K562 (cell line): ENCODE measurements around the gene OTOG. TPM values are rescaled to one million over a fixed set of nuclear protein-coding genes. Genes with fewer than 3 reads are reported as not detected.
A peak's percentile ranks its signal among the peaks of the same experiment; 100 is the strongest.

Source experiments
- ATF1 ChIP-seq, 2 experiments: fragments of 450-650 bp in 1 of 2; IDR thresholded peaks; 2 replicates each; pipeline ENCODE4 v1.6.1; 2016; ENCODE audit warnings: missing compliant biosample characterization in 1 of 2, missing genetic modification characterization in 1 of 2
- CBFB ChIP-seq: sonication (generic); formaldehyde crosslinking; IDR thresholded peaks from 2 replicates; pipeline ENCODE4 v1.4.0; 2020; ENCODE audit warnings: mild to moderate bottlenecking, missing genetic modification reagents
- HDAC3 ChIP-seq: fragments of 450-650 bp; IDR thresholded peaks from 2 replicates; pipeline ENCODE4 v1.6.1; 2018; ENCODE audit warnings: borderline replicate concordance, mild to moderate bottlenecking, moderate library complexity; ENCODE audit not compliant: partially characterized antibody
- HDAC8 ChIP-seq: fragments of 450-650 bp; IDR thresholded peaks from 2 replicates; pipeline ENCODE4 v1.6.1; 2016; ENCODE audit warnings: mild to moderate bottlenecking, missing genetic modification characterization, moderate library complexity, missing compliant biosample characterization
- HSF4 ChIP-seq: fragments of 250-450 bp; sonication (Bioruptor Pico); IDR thresholded peaks from 2 replicates; pipeline ENCODE4 v2.1.2; 2022; ENCODE audit warnings: mild to moderate bottlenecking, moderate library complexity, borderline replicate concordance
- JUND ChIP-seq, 2 experiments: IDR thresholded peaks; 2 replicates in 1 of 2; 3 replicates in 1 of 2; pipeline ENCODE4 v1.6.1; 2011; ENCODE audit warnings: borderline replicate concordance in 2 of 2, low read depth in 2 of 2, low read length in 2 of 2, improper control_type of control experiment in 1 of 2, missing biosample characterization in 1 of 2, missing genetic modification characterization in 1 of 2, missing genetic modification reagents in 1 of 2
- KLF13 ChIP-seq: fragments of 450-650 bp; IDR thresholded peaks from 2 replicates; pipeline ENCODE4 v1.6.1; 2016; ENCODE audit warnings: missing genetic modification characterization, low read depth, mild to moderate bottlenecking, missing compliant biosample characterization, moderate library complexity, borderline replicate concordance
- STAG1 ChIP-seq: sonication (generic); formaldehyde crosslinking; IDR thresholded peaks from 2 replicates; pipeline ENCODE4 v1.5.0; 2020; ENCODE audit warnings: missing genetic modification reagents, borderline replicate concordance
- polyA plus RNA-seq, 8 experiments: library from polyadenylated mRNA; depleted of rRNA in 4 of 8; stranded (reverse) in 5 of 8; unstranded in 3 of 8; fragments of >200 nt; fragmentation: Nextera tagmentation in 2 of 8; fragmentation: Illumina TruSeq in 1 of 8; extraction: Ambion mirVana in 2 of 8; extraction: Trizol in 1 of 8; gene quantifications; 2 replicates each; pipeline versions ENCODE4 v1.2.1 to v1.2.3, GENCODE V29; 2011 to 2014; ENCODE audit warnings: inconsistent platforms in 1 of 8, missing spikeins in 1 of 8
- total RNA-seq, 7 experiments: library from RNA; depleted of rRNA in 6 of 7; stranded (reverse); fragments of >200 nt in 6 of 7; fragmentation: Illumina TruSeq in 2 of 7; extraction: Trizol in 2 of 7; gene quantifications; 2 replicates each; pipeline versions ENCODE4 v1.2.1 to v1.2.3, GENCODE V29; 2011 to 2021; ENCODE audit warnings: low replicate concordance in 1 of 7
- TF ChIP-seq, protein P1 (sequence below): fragments of 250-450 bp; sonication (Bioruptor Pico); IDR thresholded peaks from 2 replicates; pipeline ENCODE4 v1.5.0; 2021; ENCODE audit warnings: mild to moderate bottlenecking, borderline replicate concordance
- TF ChIP-seq, protein P2 (sequence below): sonication (generic); formaldehyde crosslinking; IDR thresholded peaks from 2 replicates; pipeline ENCODE4 v1.8.0; 2023; ENCODE audit warnings: missing genetic modification reagents, mild to moderate bottlenecking, borderline replicate concordance
- TF ChIP-seq, protein P3 (sequence below): fragments of 250-450 bp; sonication (Bioruptor Pico); IDR thresholded peaks from 2 replicates; pipeline ENCODE4 v1.8.0; 2022; ENCODE audit warnings: inconsistent platforms
- TF ChIP-seq, protein P4 (sequence below): fragments of 450-650 bp; IDR thresholded peaks from 2 replicates; pipeline ENCODE4 v1.6.1; 2018; ENCODE audit not compliant: partially characterized antibody

The OTOG gene
- total and polyA plus RNA-seq, 9 of the 15 experiments (the other 6 are each of a cell fraction or from before 2014, with no cell fraction given) = not detected

DNA sequence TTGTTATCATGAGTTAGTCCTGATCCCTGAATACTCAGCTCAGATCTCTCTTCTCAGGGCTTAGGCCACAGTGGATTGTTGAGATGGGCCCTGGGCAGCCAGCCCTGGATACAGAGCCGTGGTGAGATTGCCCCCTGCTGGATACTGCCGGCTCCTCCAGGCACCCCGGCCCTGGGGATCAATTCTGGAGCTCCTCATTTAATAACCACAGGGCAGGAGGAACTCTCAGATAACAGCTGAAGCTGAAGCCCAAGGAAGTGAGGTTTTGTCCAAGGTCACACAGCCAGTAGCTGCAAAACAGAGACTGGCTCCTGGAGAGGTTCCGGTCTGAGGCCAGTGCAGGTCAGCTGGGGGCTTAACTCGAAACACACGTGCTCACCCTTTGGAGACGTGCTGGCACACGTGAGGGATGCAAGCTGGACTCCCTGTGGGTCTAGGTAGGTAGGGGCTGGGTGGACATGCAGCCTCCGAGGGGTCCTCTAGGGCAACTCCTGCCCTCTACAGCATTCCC lies 18.8 kb upstream of the OTOG start (continued):
- TF ChIP-seq, protein P1, sequence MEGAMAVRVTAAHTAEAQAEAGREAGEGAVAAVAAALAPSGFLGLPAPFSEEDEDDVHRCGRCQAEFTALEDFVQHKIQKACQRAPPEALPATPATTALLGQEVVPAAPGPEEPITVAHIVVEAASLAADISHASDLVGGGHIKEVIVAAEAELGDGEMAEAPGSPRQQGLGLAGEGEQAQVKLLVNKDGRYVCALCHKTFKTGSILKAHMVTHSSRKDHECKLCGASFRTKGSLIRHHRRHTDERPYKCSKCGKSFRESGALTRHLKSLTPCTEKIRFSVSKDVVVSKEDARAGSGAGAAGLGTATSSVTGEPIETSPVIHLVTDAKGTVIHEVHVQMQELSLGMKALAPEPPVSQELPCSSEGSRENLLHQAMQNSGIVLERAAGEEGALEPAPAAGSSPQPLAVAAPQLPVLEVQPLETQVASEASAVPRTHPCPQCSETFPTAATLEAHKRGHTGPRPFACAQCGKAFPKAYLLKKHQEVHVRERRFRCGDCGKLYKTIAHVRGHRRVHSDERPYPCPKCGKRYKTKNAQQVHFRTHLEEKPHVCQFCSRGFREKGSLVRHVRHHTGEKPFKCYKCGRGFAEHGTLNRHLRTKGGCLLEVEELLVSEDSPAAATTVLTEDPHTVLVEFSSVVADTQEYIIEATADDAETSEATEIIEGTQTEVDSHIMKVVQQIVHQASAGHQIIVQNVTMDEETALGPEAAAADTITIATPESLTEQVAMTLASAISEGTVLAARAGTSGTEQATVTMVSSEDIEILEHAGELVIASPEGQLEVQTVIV (CRISPR knock-in tag) = no peak
- TF ChIP-seq KLF13 (tag) = no peak
- TF ChIP-seq, protein P2, sequence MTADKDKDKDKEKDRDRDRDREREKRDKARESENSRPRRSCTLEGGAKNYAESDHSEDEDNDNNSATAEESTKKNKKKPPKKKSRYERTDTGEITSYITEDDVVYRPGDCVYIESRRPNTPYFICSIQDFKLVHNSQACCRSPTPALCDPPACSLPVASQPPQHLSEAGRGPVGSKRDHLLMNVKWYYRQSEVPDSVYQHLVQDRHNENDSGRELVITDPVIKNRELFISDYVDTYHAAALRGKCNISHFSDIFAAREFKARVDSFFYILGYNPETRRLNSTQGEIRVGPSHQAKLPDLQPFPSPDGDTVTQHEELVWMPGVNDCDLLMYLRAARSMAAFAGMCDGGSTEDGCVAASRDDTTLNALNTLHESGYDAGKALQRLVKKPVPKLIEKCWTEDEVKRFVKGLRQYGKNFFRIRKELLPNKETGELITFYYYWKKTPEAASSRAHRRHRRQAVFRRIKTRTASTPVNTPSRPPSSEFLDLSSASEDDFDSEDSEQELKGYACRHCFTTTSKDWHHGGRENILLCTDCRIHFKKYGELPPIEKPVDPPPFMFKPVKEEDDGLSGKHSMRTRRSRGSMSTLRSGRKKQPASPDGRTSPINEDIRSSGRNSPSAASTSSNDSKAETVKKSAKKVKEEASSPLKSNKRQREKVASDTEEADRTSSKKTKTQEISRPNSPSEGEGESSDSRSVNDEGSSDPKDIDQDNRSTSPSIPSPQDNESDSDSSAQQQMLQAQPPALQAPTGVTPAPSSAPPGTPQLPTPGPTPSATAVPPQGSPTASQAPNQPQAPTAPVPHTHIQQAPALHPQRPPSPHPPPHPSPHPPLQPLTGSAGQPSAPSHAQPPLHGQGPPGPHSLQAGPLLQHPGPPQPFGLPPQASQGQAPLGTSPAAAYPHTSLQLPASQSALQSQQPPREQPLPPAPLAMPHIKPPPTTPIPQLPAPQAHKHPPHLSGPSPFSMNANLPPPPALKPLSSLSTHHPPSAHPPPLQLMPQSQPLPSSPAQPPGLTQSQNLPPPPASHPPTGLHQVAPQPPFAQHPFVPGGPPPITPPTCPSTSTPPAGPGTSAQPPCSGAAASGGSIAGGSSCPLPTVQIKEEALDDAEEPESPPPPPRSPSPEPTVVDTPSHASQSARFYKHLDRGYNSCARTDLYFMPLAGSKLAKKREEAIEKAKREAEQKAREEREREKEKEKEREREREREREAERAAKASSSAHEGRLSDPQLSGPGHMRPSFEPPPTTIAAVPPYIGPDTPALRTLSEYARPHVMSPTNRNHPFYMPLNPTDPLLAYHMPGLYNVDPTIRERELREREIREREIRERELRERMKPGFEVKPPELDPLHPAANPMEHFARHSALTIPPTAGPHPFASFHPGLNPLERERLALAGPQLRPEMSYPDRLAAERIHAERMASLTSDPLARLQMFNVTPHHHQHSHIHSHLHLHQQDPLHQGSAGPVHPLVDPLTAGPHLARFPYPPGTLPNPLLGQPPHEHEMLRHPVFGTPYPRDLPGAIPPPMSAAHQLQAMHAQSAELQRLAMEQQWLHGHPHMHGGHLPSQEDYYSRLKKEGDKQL (CRISPR knock-in tag) = no peak
- no peak for TF ChIP-seq ATF1 (CRISPR knock-in tag; IDR thresholded peaks at IDR 0.05)
- TF ChIP-seq ATF1 (tag; IDR thresholded peaks at IDR 0.05) = no peak
- TF ChIP-seq, protein P3, sequence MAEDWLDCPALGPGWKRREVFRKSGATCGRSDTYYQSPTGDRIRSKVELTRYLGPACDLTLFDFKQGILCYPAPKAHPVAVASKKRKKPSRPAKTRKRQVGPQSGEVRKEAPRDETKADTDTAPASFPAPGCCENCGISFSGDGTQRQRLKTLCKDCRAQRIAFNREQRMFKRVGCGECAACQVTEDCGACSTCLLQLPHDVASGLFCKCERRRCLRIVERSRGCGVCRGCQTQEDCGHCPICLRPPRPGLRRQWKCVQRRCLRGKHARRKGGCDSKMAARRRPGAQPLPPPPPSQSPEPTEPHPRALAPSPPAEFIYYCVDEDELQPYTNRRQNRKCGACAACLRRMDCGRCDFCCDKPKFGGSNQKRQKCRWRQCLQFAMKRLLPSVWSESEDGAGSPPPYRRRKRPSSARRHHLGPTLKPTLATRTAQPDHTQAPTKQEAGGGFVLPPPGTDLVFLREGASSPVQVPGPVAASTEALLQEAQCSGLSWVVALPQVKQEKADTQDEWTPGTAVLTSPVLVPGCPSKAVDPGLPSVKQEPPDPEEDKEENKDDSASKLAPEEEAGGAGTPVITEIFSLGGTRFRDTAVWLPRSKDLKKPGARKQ (CRISPR knock-in tag) = no peak
- peak; percentile 57; the same call in 1 of the 2 replicates for TF ChIP-seq STAG1
- 0 out of 2 replicates have a peak, but pooled peaks have one; percentile 40 for TF ChIP-seq CBFB (CRISPR knock-in tag)
- no peak for TF ChIP-seq HSF4
- TF ChIP-seq, protein P4, sequence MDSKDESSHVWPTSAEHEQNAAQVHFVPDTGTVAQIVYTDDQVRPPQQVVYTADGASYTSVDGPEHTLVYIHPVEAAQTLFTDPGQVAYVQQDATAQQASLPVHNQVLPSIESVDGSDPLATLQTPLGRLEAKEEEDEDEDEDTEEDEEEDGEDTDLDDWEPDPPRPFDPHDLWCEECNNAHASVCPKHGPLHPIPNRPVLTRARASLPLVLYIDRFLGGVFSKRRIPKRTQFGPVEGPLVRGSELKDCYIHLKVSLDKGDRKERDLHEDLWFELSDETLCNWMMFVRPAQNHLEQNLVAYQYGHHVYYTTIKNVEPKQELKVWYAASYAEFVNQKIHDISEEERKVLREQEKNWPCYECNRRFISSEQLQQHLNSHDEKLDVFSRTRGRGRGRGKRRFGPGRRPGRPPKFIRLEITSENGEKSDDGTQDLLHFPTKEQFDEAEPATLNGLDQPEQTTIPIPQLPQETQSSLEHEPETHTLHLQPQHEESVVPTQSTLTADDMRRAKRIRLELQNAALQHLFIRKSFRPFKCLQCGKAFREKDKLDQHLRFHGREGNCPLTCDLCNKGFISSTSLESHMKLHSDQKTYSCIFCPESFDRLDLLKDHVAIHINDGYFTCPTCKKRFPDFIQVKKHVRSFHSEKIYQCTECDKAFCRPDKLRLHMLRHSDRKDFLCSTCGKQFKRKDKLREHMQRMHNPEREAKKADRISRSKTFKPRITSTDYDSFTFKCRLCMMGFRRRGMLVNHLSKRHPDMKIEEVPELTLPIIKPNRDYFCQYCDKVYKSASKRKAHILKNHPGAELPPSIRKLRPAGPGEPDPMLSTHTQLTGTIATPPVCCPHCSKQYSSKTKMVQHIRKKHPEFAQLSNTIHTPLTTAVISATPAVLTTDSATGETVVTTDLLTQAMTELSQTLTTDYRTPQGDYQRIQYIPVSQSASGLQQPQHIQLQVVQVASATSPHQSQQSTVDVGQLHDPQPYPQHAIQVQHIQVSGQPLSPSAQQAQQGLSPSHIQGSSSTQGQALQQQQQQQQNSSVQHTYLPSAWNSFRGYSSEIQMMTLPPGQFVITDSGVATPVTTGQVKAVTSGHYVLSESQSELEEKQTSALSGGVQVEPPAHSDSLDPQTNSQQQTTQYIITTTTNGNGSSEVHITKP = no peak
- no peak for TF ChIP-seq HDAC3
- no peak for TF ChIP-seq HDAC8 (tag)
- TF ChIP-seq JUND (IDR thresholded peaks at IDR 0.05; ENCODE audit: borderline replicate concordance, low read depth, low read length) = no peak
- TF ChIP-seq JUND (tag; IDR thresholded peaks at IDR 0.05; ENCODE audit: borderline replicate concordance, low read depth, low read length) = no peak
